ENCODE measurements around the gene PTBP3. TPM values are rescaled to one million over a fixed set of nuclear protein-coding genes. Genes with fewer than 3 reads are reported as not detected.

Gene PTBP3
- total RNA-seq, 1 donor from 2014 or later = 56.7 TPM

DNA sequence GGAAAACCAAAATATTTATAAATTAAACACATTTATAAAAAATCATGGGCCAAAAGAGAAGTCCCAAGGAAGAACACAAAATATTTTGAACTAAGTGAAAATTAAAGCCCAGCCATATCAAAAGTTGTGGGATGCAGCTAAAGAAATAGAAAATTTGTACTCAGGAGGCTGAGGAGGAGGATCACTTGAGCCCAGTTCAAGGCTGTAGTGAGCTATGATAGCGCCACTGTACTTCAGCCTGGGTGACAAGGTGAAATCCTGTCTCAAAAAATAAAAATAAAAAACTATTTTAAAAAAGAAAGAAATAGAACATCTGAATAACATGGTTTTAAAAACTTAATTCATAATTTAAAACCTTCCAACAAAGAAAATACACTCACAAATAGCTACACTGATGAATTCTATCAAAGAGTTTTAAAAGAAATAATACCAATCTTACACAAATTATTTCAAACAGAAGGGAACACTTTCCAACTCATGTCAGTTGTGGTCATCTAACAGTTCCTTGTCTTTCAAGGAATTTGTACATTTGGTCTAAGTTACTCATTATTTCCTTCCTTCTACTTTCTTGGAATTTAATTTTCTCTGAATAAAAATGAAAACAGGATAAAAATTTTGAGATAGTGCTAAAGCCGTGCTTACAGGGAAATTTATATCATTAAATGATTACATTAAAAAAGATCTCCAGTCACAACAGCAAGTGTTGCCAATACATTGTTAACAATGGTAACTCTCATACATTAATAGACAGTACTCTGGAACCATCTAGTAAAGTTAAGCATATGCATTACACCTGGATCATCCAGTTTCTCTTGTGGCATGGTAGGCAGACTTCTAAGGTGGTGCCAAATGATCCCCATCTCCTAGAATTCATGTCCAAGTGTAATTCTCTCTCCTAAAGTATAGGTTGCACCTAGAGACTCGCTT is 17.8 kb downstream of the PTBP3 start:
- Mint-ChIP-seq H3K27ac (ENCODE audit: unreplicated experiment) (no peak overlapping the region), H3K27me3 (ENCODE audit: low read depth) (no peaks in the 10 kb centered on the region), H3K9me3 (ENCODE audit: low read depth) (no peaks in the 10 kb centered on the region), H3K4me1 (ENCODE audit: low read depth) (peaks cover 32% of the 10 kb centered on the region), H3K36me3 (ENCODE audit: low read depth) (no peaks in the 10 kb centered on the region), H3K4me3 (ENCODE audit: unreplicated experiment) (no peak overlapping the region)
- no peak for DNase-seq (ENCODE audit: low spot score)
- TF ChIP-seq, protein P1, sequence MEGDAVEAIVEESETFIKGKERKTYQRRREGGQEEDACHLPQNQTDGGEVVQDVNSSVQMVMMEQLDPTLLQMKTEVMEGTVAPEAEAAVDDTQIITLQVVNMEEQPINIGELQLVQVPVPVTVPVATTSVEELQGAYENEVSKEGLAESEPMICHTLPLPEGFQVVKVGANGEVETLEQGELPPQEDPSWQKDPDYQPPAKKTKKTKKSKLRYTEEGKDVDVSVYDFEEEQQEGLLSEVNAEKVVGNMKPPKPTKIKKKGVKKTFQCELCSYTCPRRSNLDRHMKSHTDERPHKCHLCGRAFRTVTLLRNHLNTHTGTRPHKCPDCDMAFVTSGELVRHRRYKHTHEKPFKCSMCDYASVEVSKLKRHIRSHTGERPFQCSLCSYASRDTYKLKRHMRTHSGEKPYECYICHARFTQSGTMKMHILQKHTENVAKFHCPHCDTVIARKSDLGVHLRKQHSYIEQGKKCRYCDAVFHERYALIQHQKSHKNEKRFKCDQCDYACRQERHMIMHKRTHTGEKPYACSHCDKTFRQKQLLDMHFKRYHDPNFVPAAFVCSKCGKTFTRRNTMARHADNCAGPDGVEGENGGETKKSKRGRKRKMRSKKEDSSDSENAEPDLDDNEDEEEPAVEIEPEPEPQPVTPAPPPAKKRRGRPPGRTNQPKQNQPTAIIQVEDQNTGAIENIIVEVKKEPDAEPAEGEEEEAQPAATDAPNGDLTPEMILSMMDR (IDR thresholded peaks at IDR 0.05) = no peak

DNA sequence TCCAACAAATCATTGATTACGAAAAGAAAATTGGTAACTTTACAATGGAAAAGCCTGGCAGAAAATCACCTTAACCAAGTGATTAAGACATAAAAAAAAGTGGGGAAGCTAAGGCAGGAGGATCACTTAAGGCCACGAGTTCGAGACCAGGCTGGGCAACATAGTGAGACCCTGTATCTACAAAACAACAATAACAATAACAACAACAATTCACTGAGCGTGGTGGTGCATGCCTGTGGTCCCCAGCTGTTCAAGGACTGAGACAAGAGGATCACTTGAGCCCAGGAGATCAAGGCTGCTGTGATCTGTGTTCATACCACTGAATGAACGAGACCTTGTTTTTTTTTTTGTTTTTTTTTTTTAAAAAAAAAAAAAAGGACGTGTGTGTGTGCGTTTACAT is 21.3 kb downstream of the PTBP3 start:
- TF ChIP-seq, protein P1 (IDR thresholded peaks at IDR 0.05) = no peak
- H3K4me1 Mint-ChIP-seq (ENCODE audit: low read depth) = peaks cover 24% of the 10 kb centered on the region
- no peaks in the 10 kb centered on the region for H3K27me3 Mint-ChIP-seq (ENCODE audit: low read depth)
- no peak overlapping the region for H3K4me3 Mint-ChIP-seq (ENCODE audit: unreplicated experiment)
- H3K36me3 Mint-ChIP-seq (ENCODE audit: low read depth) = no peaks in the 10 kb centered on the region
- no peak for DNase-seq (ENCODE audit: low spot score)
- no peak overlapping the region for H3K27ac Mint-ChIP-seq (ENCODE audit: unreplicated experiment)
- no peaks in the 10 kb centered on the region for H3K9me3 Mint-ChIP-seq (ENCODE audit: low read depth)

DNA sequence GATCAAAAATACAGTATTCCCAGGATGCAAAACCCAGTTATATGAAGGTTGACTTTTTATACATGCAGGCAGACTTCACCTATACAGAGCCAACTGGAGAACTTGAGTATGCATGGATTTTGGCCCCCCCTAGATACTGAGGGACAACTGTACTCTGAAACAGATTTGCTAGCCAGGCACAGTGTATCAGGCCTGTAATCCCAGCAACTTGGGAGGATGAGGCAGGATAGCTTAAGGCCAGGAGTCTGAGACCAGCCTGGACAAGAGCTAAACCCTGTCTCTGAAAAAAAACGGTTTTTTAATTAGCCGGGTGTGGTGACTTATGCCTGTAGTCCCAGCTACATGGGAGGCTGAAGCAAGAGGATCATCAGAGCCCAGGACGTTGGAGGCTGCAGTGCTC is 21.9 kb downstream of the PTBP3 start:
- Mint-ChIP-seq H3K9me3 (ENCODE audit: low read depth) (no peaks in the 10 kb centered on the region), H3K27ac (ENCODE audit: unreplicated experiment) (no peak overlapping the region), H3K4me3 (ENCODE audit: unreplicated experiment) (no peak overlapping the region), H3K36me3 (ENCODE audit: low read depth) (no peaks in the 10 kb centered on the region), H3K4me1 (ENCODE audit: low read depth) (peaks cover 23% of the 10 kb centered on the region), H3K27me3 (ENCODE audit: low read depth) (no peaks in the 10 kb centered on the region)
- no peak for DNase-seq (ENCODE audit: low spot score)
- TF ChIP-seq, protein P1 (IDR thresholded peaks at IDR 0.05) = no peak

DNA sequence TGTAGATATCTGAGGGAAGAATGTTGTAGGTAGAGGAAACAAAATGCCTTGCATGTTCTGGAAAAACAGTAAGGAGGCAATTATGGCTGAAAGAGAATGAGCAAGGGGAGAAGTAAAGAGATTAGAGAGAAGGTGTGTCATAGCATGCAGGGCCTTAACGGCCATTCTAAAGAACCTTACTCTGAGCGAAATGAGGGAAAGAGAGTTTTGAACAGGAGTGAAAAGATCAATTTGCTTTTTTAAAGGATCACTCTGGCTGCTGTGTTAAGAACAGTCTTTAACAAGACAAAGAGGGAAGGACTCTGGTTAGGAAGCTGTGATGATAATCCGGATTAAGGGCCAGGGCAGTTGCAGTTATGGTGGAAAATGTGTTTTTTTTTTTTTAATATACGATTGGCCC is 22.6 kb downstream of the PTBP3 start:
- Mint-ChIP-seq H3K27me3 (ENCODE audit: low read depth) (no peaks in the 10 kb centered on the region), H3K27ac (ENCODE audit: unreplicated experiment) (no peak overlapping the region), H3K4me3 (ENCODE audit: unreplicated experiment) (no peak overlapping the region), H3K9me3 (ENCODE audit: low read depth) (no peaks in the 10 kb centered on the region), H3K4me1 (ENCODE audit: low read depth) (peaks cover 16% of the 10 kb centered on the region), H3K36me3 (ENCODE audit: low read depth) (no peaks in the 10 kb centered on the region)
- TF ChIP-seq, protein P1 (IDR thresholded peaks at IDR 0.05) = no peak
- no peak for DNase-seq (ENCODE audit: low spot score)

DNA sequence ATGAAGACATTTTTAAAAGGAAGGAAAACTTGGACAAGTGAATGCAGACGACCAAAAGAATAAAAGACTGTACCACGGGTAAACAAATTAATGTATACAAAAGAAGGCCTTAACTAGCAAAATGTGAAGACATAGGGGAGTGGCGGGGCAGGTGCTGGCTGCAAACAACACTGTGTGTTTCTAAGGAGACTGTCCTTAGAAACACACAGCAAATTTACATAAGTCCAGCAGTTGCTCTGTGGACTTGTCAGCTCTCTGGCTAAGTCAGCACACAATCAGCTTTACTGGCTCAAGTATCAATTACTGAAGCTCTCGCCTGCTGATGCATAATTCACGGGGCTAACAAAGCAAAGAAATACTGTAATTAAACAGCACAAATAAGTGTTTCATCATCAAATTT is 24.8 kb downstream of the PTBP3 start:
- Mint-ChIP-seq H3K27ac (ENCODE audit: unreplicated experiment) (no peak overlapping the region), H3K36me3 (ENCODE audit: low read depth) (no peaks in the 10 kb centered on the region), H3K4me3 (ENCODE audit: unreplicated experiment) (no peak overlapping the region), H3K27me3 (ENCODE audit: low read depth) (no peaks in the 10 kb centered on the region), H3K9me3 (ENCODE audit: low read depth) (no peaks in the 10 kb centered on the region), H3K4me1 (ENCODE audit: low read depth) (no peaks in the 10 kb centered on the region)
- DNase-seq (ENCODE audit: low spot score) = no peak
- TF ChIP-seq, protein P1 (IDR thresholded peaks at IDR 0.05) = no peak
